HG02938 (cell line): ENCODE results near the gene ANAPC1.
A peak's percentile ranks its signal among the peaks of the same experiment; 100 is the strongest.
"Not testable (repeated sequence)": the region's sequence is repeated elsewhere in the genome, so short reads cannot be mapped to it uniquely, and the experiment has no call there.

Source experiments
- ATAC-seq: cut with Tn5 transposase; IDR thresholded peaks from one replicate; pipeline ENCODE4 v1.9.1; 2021; ENCODE audit warnings: mild to moderate bottlenecking, moderate library complexity; ENCODE audit not compliant: unreplicated experiment

ANAPC1 gene

DNA sequence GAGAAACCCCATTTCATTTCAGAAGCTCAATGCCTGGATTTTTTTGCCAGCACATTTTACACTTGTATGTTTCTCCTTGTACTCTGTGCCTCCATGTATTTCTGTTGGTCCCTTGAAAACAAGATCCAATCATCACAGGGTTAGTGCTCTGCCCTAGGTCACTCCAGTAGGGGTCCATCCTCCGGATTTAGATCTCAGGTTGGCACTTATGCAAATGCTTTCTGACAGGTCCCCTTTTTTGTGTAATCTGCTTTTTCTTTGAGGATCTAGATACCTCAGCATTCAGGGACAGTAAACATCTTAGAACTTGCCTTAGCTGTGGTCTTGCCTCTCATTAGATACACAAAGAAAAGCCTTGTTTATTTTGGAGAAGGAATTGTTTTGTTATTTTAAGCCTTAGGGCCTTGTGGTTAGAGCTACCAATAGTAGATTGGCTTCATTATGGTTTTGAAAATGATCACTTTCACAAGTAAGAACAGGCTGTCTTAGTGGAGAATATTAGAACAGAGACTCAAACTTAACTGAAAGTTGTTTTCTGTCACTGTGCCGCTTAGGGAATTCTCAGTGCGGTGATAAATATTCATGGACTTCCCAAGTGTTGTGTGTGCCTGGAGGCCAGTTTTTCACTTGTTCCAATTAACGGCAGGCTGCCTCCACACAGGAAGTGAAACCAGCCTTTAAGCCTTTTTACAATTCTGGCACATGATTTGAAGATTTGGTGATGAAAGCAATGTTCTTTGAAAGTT, 22.2 kb upstream of the ANAPC1 start:
- ATAC-seq, result peak; percentile 64

GRCh38 chr2:111905475-111905869, 21.5 kb upstream of the ANAPC1 start:
- ATAC-seq, result not testable (repeated sequence)

GRCh38 chr2:111904726-111905474, 20.9 kb upstream of the ANAPC1 start:
- no peak for ATAC-seq

- no peak for ATAC-seq
Observed at GRCh38 chr2:111903930-111904439, 20.0 kb upstream of the ANAPC1 start.

DNA sequence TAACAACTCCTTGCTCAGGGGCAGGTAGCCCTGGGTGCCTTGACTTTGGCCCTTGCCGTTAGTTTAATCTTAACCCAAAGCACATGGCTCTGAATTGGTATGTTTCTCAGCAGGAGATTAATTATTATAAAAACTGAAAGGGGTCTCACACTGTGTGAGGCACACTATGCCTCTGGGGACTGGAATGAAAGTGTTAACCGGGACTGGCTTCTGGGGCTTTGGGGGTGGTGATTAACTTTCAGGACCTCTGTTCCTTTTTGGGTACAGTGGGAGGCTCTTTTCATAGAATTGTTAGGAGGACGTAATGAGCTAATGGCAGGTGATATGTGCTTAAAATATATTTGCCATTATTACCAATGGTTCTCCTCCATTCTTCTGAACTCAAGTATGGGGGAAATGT, 19.5 kb upstream of the ANAPC1 start:
- no peak for ATAC-seq

- no peak for ATAC-seq
Observed at GRCh38 chr2:111900859-111901258, 16.9 kb upstream of the ANAPC1 start.

- no peak for ATAC-seq
Observed at GRCh38 chr2:111898703-111899514, 14.9 kb upstream of the ANAPC1 start.

- no peak for ATAC-seq
Observed at GRCh38 chr2:111897924-111898702, 14.1 kb upstream of the ANAPC1 start, which contains the start of gene MERTK. TSS of gene MERTK (plus strand) at chr2:111898607. CDS start at chr2:111898736, 129 bp downstream.

GRCh38 chr2:111897630-111897923, 13.6 kb upstream of the ANAPC1 start:
- no peak for ATAC-seq

GRCh38 chr2:111896576-111896975, 12.6 kb upstream of the ANAPC1 start:
- ATAC-seq, result no peak

GRCh38 chr2:111896024-111896423, 12.0 kb upstream of the ANAPC1 start:
- ATAC-seq, result no peak

DNA sequence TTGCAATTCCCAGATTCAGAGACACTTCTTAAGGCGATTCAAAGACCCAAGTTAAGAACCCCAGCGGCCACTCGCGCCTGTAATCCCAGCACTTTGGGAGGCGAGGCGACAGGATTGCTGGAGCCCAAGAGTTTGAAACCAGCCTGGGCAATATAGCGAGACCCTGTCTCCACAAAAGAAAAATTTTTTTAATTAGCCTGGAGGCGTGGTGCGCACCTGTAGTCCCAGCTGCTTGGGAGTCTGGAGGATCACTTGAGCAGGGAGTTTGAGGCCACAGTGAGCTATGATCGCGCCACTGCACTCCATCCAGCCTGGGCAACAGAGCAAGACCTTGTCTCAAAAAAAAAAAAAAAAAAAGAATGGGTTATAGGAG, 585 bp upstream of the ANAPC1 start:
- no peak for ATAC-seq

GRCh38 chr2:111872806-111873205, 11.2 kb downstream of the ANAPC1 start:
- ATAC-seq, result not testable (repeated sequence)

DNA sequence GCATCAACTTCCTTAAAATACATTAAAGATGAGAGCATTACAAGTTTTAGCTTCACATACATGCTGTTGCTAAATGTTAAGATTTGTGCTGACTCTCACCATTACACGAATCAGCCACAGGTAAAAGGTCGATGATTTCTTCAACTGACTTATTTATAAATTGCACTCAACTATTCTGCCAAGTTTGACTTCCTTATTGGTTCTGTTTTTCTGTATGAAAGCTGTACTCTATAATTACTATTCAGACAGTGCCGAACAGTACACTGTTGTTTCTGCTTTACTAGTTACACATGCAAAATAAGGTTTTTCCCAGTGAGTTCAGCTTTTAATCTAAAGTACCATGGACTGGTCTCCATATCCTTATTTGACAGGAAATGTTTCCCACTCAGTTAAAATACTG, 18.9 kb downstream of the ANAPC1 start:
- not testable (repeated sequence) for ATAC-seq

- not testable (repeated sequence) for ATAC-seq
Observed at GRCh38 chr2:111860005-111860404, 24.0 kb downstream of the ANAPC1 start.

GRCh38 chr2:111852544-111852943, 31.4 kb downstream of the ANAPC1 start:
- ATAC-seq, result not testable (repeated sequence)

GRCh38 chr2:111850646-111851045, 33.3 kb downstream of the ANAPC1 start:
- ATAC-seq, result not testable (repeated sequence)

- not testable (repeated sequence) for ATAC-seq
Observed at GRCh38 chr2:111839625-111840282, 44.2 kb downstream of the ANAPC1 start.

- ATAC-seq, result not testable (repeated sequence)
Observed at GRCh38 chr2:111838992-111839391, 45.0 kb downstream of the ANAPC1 start.

GRCh38 chr2:111834221-111834620, 49.8 kb downstream of the ANAPC1 start:
- ATAC-seq, result not testable (repeated sequence)
